MM.1S (cell line): Measurements from ENCODE around the gene FGD4.

ENCODE experiments used
- EZH2 ChIP-seq: fragments of 300-600 bp; sonication (generic); optimal IDR thresholded peaks from 2 replicates; pipeline ENCODE3; 2017; ENCODE audit warnings: low read depth, mild to moderate bottlenecking, antibody characterized with exemption, low read length, mixed read lengths
- TF ChIP-seq, protein P1 (sequence below): fragments of 300-600 bp; sonication (generic); IDR thresholded peaks from 2 replicates; pipeline ENCODE4 v1.5.1; 2016; ENCODE audit warnings: antibody characterized with exemption, low read length, mixed read lengths

DNA sequence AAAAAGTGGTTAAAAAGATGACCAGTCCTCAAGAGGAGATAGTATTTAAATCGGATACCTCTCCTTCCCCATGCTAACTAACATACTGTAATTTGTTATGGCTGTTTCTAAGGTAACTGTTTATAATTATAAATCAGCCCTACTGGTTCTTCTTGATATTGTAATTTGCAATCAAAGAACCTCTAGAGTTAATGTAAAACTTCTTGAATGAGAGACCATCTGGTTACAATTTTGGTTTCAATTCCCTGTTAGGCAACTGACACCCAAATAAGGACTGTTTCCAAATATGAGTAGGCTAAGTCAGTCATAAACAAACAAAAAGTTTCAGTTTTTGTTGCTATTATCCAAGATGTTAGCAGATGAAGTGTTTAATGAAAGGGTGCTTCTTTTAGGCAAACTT lies 159.5 kb downstream of the FGD4 start:
- no peak for TF ChIP-seq EZH2
- TF ChIP-seq, protein P1, sequence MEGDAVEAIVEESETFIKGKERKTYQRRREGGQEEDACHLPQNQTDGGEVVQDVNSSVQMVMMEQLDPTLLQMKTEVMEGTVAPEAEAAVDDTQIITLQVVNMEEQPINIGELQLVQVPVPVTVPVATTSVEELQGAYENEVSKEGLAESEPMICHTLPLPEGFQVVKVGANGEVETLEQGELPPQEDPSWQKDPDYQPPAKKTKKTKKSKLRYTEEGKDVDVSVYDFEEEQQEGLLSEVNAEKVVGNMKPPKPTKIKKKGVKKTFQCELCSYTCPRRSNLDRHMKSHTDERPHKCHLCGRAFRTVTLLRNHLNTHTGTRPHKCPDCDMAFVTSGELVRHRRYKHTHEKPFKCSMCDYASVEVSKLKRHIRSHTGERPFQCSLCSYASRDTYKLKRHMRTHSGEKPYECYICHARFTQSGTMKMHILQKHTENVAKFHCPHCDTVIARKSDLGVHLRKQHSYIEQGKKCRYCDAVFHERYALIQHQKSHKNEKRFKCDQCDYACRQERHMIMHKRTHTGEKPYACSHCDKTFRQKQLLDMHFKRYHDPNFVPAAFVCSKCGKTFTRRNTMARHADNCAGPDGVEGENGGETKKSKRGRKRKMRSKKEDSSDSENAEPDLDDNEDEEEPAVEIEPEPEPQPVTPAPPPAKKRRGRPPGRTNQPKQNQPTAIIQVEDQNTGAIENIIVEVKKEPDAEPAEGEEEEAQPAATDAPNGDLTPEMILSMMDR = no peak; the same call in 1 of the 2 replicates
